H1 (cell line): ENCODE measurements around the gene EXOSC5. TPM values are rescaled to one million over a fixed set of nuclear protein-coding genes. Genes with fewer than 3 reads are reported as not detected.

Experiments
- BACH1 ChIP-seq: IDR thresholded peaks from 2 replicates; pipeline ENCODE4 v1.6.1; 2012; ENCODE audit warnings: low read length, improper control_type of control experiment
- CHD2 ChIP-seq: IDR thresholded peaks from 2 replicates; pipeline ENCODE4 v1.6.1; 2012; ENCODE audit warnings: low read length, improper control_type of control experiment
- CREB1 ChIP-seq: IDR thresholded peaks from 2 replicates; pipeline ENCODE4 v1.6.1; 2012; ENCODE audit warnings: inconsistent platforms
- CTBP2 ChIP-seq: IDR thresholded peaks from 2 replicates; pipeline ENCODE4 v1.7.0; 2011; ENCODE audit warnings: borderline replicate concordance, mild to moderate bottlenecking, moderate library complexity, mixed read lengths, low read length; ENCODE audit not compliant: insufficient read depth, insufficient read length
- EZH2 ChIP-seq: fragments of 200-600 bp; sonication (generic); IDR thresholded peaks from 2 replicates; pipeline ENCODE4 v1.7.1; 2012; ENCODE audit warnings: low read depth, mild to moderate bottlenecking, moderate library complexity, low read length, inconsistent platforms; ENCODE audit not compliant: severe bottlenecking
- FOSL1 ChIP-seq: IDR thresholded peaks from 2 replicates; pipeline ENCODE4 v1.6.1; 2011; ENCODE audit warnings: mild to moderate bottlenecking, low read depth, low read length, moderate library complexity; ENCODE audit not compliant: insufficient read depth
- HDAC2 ChIP-seq, 2 experiments: fragments of 300-600 bp in 1 of 2; sonication (generic) in 1 of 2; IDR thresholded peaks; 2 replicates each; pipeline ENCODE4 v1.6.1; 2011 to 2012; ENCODE audit warnings: low read depth in 2 of 2, low read length in 2 of 2, mild to moderate bottlenecking in 2 of 2, moderate library complexity in 2 of 2, borderline replicate concordance in 1 of 2, inconsistent platforms in 1 of 2
- HDAC6 ChIP-seq: IDR thresholded peaks from one replicate; pipeline ENCODE4 v1.7.1; 2012; ENCODE audit warnings: low read depth, mild to moderate bottlenecking, inconsistent platforms, low read length, moderate library complexity
- JUN ChIP-seq: IDR thresholded peaks from 2 replicates; pipeline ENCODE4 v1.6.1; 2011; ENCODE audit warnings: low read depth, mild to moderate bottlenecking, improper control_type of control experiment, low read length
- JUND ChIP-seq: IDR thresholded peaks from 2 replicates; pipeline ENCODE4 v1.6.1; 2011; ENCODE audit warnings: mild to moderate bottlenecking, improper control_type of control experiment, low read length
- KDM1A ChIP-seq: fragments of 200-600, 300-600 bp; sonication (generic); IDR thresholded peaks from 2 replicates; pipeline ENCODE4 v1.7.1; 2016; ENCODE audit warnings: mild to moderate bottlenecking, low read length, borderline replicate concordance
- KDM4A ChIP-seq: IDR thresholded peaks from one replicate; pipeline ENCODE4 v1.7.1; 2012; ENCODE audit warnings: low read depth, mild to moderate bottlenecking, moderate library complexity, low read length, inconsistent platforms; ENCODE audit not compliant: severe bottlenecking
- NRF1 ChIP-seq: IDR thresholded peaks from 2 replicates; pipeline ENCODE4 v1.6.1; 2011; ENCODE audit warnings: mild to moderate bottlenecking, low read depth, low read length, improper control_type of control experiment
- RBBP5 ChIP-seq: IDR thresholded peaks from 2 replicates; pipeline ENCODE4 v1.7.1; 2012; ENCODE audit warnings: low read depth, mild to moderate bottlenecking, inconsistent platforms, low read length, moderate library complexity, borderline replicate concordance
- SIRT6 ChIP-seq: IDR thresholded peaks from one replicate; pipeline ENCODE4 v1.7.1; 2012; ENCODE audit warnings: low read length, inconsistent platforms
- SIX5 ChIP-seq: IDR thresholded peaks from 2 replicates; pipeline ENCODE4 v1.6.1; 2011; ENCODE audit warnings: mild to moderate bottlenecking, low read depth, low read length
- SP1 ChIP-seq: IDR thresholded peaks from 2 replicates; pipeline ENCODE4 v1.6.1; 2011; ENCODE audit warnings: low read depth, low read length
- SRF ChIP-seq: IDR thresholded peaks from 2 replicates; pipeline ENCODE4 v1.6.1; 2011; ENCODE audit warnings: mild to moderate bottlenecking, low read depth, low read length, moderate library complexity
- SUZ12 ChIP-seq: fragments of 200-600 bp; sonication (generic); IDR thresholded peaks from 2 replicates; pipeline ENCODE4 v1.6.1; 2012; ENCODE audit warnings: mild to moderate bottlenecking, inconsistent platforms, low read length, moderate library complexity, mixed read lengths
- TAF1 ChIP-seq: IDR thresholded peaks from 2 replicates; pipeline ENCODE4 v1.6.1; 2011; ENCODE audit warnings: mild to moderate bottlenecking, low read depth, low read length
- TCF12 ChIP-seq: IDR thresholded peaks from 2 replicates; pipeline ENCODE4 v1.6.1; 2011; ENCODE audit warnings: low read depth, mild to moderate bottlenecking, low read length
- TEAD4 ChIP-seq: IDR thresholded peaks from 2 replicates; pipeline ENCODE4 v1.6.1; 2012; ENCODE audit warnings: low read depth, low read length, inconsistent platforms, mixed read lengths
- USF2 ChIP-seq: IDR thresholded peaks from 2 replicates; pipeline ENCODE4 v1.6.1; 2011; ENCODE audit warnings: low read length, improper control_type of control experiment
- polyA plus RNA-seq, 7 experiments: library from polyadenylated mRNA; depleted of rRNA in 3 of 7; stranded (reverse) in 5 of 7; unstranded in 2 of 7; fragments of >200 nt in 5 of 7; fragments of 200-250 nt in 2 of 7; gene quantifications; 1 replicate in 5 of 7; 2 replicates in 1 of 7; 4 replicates in 1 of 7; pipeline versions ENCODE4 v1.2.1 to v1.2.3, GENCODE V29; 2011 to 2013; ENCODE audit warnings: missing spikeins in 2 of 7, mixed read lengths in 2 of 7
- total RNA-seq: library from RNA; stranded (reverse); fragmentation: NEBNext Ultra II Directional; extraction: Animal tissue kit (Norgen Biotek cat#: 25700); gene quantifications from 2 replicates; pipeline ENCODE4 v1.2.1, GENCODE V29; 2021

EXOSC5 gene
- total and polyA plus RNA-seq, 2 of the 8 experiments (the other 6 are each of a cell fraction or from before 2014, with no cell fraction given) = 56.2 to 92.8 TPM

GRCh38 chr19:41397086-41398049, at the start of gene EXOSC5, which contains the start of gene BCKDHA (continued):
- TF ChIP-seq SIRT6 (no peak), TAF1 (peak; percentile 84), CREB1 (peak; percentile 33; the same call in 1 of the 2 replicates), CHD2 (no peak), KDM4A (peak; percentile 34), SRF (no peak), TEAD4 (no peak), BACH1 (no peak), KDM1A (no peak), SP1 (no peak), SUZ12 (no peak), FOSL1 (peak; percentile 58; the same call in 1 of the 2 replicates), JUN (no peak), RBBP5 (peak; percentile 78; the same call in 1 of the 2 replicates), HDAC6 (no peak), EZH2 (no peak), CTBP2 (no peak), USF2 (peak; percentile 83), HDAC2 (IDR thresholded peaks at IDR 0.05; ENCODE audit: borderline replicate concordance in 1 of 2, low read depth in 2 of 2, low read length in 2 of 2) (peak in 1 of 2 experiments; percentile 97; a peak in 2 of 4 replicates), SIX5 (no peak), NRF1 (peak; percentile 95), TCF12 (no peak), JUND (0 out of 2 replicates have a peak, but pooled peaks have one; percentile 11)
